ENCODE results near the gene NOL3. TPM values are rescaled to one million over a fixed set of nuclear protein-coding genes. Genes with fewer than 3 reads are reported as not detected.
A peak's percentile ranks its signal among the peaks of the same experiment; 100 is the strongest.

NOL3 gene
- total and polyA plus RNA-seq, 12 donors, result 36.4 to 168 (median 110) TPM

DNA sequence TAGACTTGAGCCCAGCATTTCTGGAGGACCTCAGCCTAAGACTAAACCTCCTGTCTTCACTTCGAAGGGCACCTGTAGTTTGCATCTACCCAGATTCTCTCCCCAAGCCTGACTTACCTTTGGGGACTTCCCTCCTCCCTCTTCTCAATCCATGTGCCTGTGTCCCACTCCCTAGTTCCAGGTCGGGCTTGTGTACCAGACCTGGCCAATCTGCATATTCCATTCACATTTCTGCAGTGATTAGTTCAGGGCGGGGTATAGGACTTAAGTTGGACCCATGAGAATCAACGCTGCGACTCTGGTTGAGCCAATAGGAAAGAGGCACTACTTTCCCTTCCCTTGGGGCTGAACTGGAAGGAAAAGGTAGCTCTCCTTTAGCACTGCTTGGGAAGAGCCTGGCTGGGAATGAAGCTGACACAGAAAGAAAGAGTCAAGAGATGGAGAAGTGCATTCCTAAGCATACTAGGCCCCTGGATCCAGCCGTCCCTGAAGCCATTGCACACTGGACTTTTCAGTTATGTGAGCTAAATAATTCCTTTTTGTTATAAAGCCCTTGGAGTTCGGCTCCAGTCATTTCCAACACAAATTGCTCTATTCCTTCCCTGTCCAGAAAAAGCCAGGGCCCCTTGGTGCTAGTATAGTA, 13.1 kb upstream of the NOL3 start:
- no peak for TF ChIP-seq POLR2A (IDR thresholded peaks at IDR 0.05)
- TF ChIP-seq, protein P1, sequence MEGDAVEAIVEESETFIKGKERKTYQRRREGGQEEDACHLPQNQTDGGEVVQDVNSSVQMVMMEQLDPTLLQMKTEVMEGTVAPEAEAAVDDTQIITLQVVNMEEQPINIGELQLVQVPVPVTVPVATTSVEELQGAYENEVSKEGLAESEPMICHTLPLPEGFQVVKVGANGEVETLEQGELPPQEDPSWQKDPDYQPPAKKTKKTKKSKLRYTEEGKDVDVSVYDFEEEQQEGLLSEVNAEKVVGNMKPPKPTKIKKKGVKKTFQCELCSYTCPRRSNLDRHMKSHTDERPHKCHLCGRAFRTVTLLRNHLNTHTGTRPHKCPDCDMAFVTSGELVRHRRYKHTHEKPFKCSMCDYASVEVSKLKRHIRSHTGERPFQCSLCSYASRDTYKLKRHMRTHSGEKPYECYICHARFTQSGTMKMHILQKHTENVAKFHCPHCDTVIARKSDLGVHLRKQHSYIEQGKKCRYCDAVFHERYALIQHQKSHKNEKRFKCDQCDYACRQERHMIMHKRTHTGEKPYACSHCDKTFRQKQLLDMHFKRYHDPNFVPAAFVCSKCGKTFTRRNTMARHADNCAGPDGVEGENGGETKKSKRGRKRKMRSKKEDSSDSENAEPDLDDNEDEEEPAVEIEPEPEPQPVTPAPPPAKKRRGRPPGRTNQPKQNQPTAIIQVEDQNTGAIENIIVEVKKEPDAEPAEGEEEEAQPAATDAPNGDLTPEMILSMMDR (IDR thresholded peaks at IDR 0.05), result no peak
- peak in 1 of 7 donors; percentile 5 for DNase-seq
- 75 to 81% (median 77%) methylated on average over 7 of the region's 7 CpGs for WGBS, 4 donors
- intact Hi-C loops (cut with DNase I), result loop anchor here (5.0 to 10.0 kb wide), 4 partner anchors 50 to 180 kb away; partner anchors contain the start of gene PHAF1 (in 1 of the 2)
- Histone ChIP-seq H3K9me3 (replicated peaks in 1 of 3) (no peaks in the 10 kb centered on the region), H3K27me3 (no peaks in the 10 kb centered on the region), H3K4me3 (no peak overlapping the region), H3K4me1 (replicated peaks in 1 of 2) (peaks cover 17 to 35% of the 10 kb centered on the region in 2 donors), H3K27ac (no peak overlapping the region), H3K36me3 (replicated peaks in 1 of 2) (no peaks in the 10 kb centered on the region)

DNA sequence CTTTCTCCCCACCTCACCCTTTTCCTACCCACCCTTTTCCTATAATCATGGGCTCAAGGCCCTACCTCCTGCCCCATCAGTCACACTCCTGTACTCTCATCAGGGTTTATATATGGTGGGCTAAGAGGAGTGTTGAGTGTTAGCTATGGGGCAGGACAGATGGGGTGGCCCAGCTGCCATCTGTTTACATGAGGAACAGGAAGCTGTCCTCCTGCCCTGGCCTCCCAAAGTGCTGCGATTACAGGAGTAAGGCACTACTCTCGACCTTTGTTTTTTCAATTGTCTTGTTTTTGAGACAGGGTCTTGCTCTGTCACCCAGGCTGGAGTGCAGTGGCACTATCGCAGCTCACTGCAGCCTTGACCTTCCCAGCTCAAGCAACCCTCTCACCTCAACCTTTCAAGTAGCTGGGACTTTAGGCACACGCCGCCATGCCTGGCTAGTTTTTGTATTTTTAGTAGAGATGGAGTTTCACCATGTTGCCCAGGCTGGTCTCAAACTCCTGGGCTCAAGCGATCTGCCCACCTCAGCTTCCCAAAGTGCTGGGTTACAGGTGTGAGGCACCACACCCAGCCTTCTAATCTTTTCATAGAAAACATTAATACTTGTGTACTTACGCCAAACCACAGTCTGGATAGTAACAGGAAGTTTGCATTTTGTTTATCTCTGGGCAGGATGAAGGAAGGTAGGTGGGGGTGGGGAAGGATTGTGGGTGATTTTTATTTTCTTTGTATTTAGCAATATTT, 12.3 kb upstream of the NOL3 start:
- peak in 2 of 7 donors; percentile 18 to 51 for DNase-seq
- 71 to 80% (median 75%) methylated on average over 7 of the region's 7 CpGs for WGBS, 4 donors
- Histone ChIP-seq H3K9me3 (replicated peaks in 1 of 3) (no peaks in the 10 kb centered on the region), H3K36me3 (replicated peaks in 1 of 2) (no peaks in the 10 kb centered on the region), H3K4me3 (no peak overlapping the region), H3K4me1 (replicated peaks in 1 of 2) (peaks cover 20 to 41% of the 10 kb centered on the region in 2 donors), H3K27me3 (no peaks in the 10 kb centered on the region), H3K27ac (no peak overlapping the region)
- intact Hi-C loops (cut with DNase I), result loop anchor here (5.0 to 10.0 kb wide), 4 partner anchors 51 to 181 kb away; partner anchors contain the start of gene PHAF1 (in 1 of the 2)
- TF ChIP-seq, protein P1 (IDR thresholded peaks at IDR 0.05), result no peak
- TF ChIP-seq POLR2A (IDR thresholded peaks at IDR 0.05), result no peak

DNA sequence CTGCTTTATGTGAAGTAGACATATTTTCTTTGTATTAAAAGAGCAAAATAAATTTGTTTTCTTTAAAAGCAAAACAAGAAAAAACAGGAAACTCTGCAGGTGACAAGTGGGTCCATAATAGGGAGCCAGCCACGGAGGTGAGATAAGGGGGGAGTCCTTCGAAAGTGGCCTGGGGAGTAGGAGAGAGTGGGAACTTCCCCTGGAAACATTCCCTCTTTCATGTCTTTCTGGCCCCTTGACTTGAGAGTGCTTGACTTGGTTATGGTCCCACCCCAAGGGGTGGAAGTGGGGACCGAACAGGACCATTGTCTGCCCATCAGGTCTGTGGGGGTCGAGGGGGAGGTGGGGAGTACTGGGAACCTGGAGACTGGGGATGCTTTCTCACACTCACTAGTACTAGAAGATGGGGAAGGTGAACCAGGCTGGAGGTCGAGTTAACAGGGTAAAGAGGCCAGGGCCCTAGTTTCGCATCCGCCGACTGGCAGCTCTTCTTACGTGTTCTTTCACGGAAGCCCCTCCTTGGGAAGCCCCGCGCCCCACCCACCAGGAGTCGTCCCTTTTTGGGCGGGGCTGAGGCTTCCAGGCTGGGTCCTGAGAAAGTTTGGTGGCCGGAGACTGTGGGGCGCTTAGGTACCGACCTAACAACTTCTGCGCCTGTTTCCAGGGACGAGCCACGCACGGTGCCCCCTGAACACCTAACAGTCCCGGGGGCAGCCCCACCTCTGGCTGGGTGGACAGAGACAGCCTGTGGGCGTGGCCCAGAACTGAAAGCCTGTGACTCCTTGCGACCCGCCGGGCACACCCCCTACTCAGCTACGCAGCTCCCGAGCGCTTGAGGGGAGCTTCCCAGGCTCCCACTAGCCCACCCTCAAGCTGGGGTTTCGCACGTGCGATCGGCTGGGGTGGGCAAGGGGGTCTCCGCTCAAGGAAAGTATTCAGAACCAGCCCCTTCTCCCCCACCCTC, 11.4 kb upstream of the NOL3 start:
- Histone ChIP-seq H3K27me3 (no peaks in the 10 kb centered on the region), H3K9me3 (replicated peaks in 1 of 3) (no peaks in the 10 kb centered on the region), H3K4me1 (replicated peaks in 1 of 2) (peaks cover 29 to 49% of the 10 kb centered on the region in 2 donors), H3K4me3 (peak overlapping the region; percentile 55 to 97 (median 74)), H3K36me3 (replicated peaks in 1 of 2) (no peaks in the 10 kb centered on the region), H3K27ac (peak overlapping the region in 3 of 5 donors; percentile 17 to 81 (median 81))
- TF ChIP-seq POLR2A (IDR thresholded peaks at IDR 0.05), result no peak
- TF ChIP-seq, protein P1 (IDR thresholded peaks at IDR 0.05), result no peak
- intact Hi-C loops (cut with DNase I), result loop anchor here (5.0 to 10.0 kb wide), 4 partner anchors 52 to 182 kb away; partner anchors contain the start of gene PHAF1 (in 1 of the 2)
- peak in 6 of 7 donors; percentile 54 to 72 (median 56) for DNase-seq
- 6 to 45% (median 21%) methylated on average over 4 to 34 of the region's 34 CpGs for WGBS, 4 donors
